ENCODE measurements around the gene PALM3.
"Not testable (repeated sequence)": the region's sequence is repeated elsewhere in the genome, so short reads cannot be mapped to it uniquely, and the experiment has no call there.

DNA sequence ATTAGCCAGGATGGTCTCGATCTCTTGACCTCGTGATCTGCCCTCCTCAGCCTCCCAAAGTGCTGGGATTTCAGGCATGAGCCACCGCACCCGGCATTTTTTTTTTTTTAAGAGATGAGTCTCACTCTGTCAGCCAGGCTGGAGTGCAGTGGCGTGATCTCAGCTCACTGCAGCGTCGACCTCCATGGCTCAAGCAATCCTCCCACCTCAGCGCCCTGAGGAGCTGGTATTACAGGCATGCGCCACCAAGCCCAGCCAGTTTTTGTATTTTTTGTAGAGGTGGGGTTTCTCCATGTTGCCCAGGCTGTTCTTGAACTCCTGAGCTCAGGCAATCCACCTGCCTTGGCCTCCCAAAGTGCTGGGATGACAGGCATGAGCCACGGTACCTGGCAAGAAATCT is 14.0 kb downstream of the PALM3 start:
- TF ChIP-seq, protein P1, sequence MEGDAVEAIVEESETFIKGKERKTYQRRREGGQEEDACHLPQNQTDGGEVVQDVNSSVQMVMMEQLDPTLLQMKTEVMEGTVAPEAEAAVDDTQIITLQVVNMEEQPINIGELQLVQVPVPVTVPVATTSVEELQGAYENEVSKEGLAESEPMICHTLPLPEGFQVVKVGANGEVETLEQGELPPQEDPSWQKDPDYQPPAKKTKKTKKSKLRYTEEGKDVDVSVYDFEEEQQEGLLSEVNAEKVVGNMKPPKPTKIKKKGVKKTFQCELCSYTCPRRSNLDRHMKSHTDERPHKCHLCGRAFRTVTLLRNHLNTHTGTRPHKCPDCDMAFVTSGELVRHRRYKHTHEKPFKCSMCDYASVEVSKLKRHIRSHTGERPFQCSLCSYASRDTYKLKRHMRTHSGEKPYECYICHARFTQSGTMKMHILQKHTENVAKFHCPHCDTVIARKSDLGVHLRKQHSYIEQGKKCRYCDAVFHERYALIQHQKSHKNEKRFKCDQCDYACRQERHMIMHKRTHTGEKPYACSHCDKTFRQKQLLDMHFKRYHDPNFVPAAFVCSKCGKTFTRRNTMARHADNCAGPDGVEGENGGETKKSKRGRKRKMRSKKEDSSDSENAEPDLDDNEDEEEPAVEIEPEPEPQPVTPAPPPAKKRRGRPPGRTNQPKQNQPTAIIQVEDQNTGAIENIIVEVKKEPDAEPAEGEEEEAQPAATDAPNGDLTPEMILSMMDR (IDR thresholded peaks at IDR 0.05; ENCODE audit: insufficient read depth, low read length, poor library complexity, severe bottlenecking) = not testable (repeated sequence)
- TF ChIP-seq EZH2phosphoT487 (conservative IDR thresholded peaks at IDR 0.05; ENCODE audit: low read length) = not testable (repeated sequence)
